ENCODE results near the gene HNF4A. TPM values are rescaled to one million over a fixed set of nuclear protein-coding genes. Genes with fewer than 3 reads are reported as not detected.

HNF4A gene
- polyA plus RNA-seq, 1 of the 3 experiments (the other 2 are of a cell fraction): not detected

GRCh38 chr20:44433751-44434538, 78.4 kb downstream of the HNF4A start:
- ChIA-PET POLR2A (no interaction called here), CTCF (interaction anchor here (0.8 kb wide), 1 partner anchor 50 kb away, joined by 3 read pairs; no protein-coding TSS in a partner anchor)
- H3K9ac ChIP-seq: no peak overlapping the region
- H3K27me3 ChIP-seq (ENCODE audit: insufficient read depth): no peaks in the 10 kb centered on the region; the same call in 1 of the 2 replicates
- peaks cover 0 to 6% of the 10 kb centered on the region in 2 experiments; a peak in 1 of 4 replicates for H3K4me1 ChIP-seq (ENCODE audit: control insufficient read depth in 1 of 2, insufficient read depth in 2 of 2, low read depth in 1 of 2, low read length in 1 of 2)
- H3K9me2 ChIP-seq: no peaks in the 10 kb centered on the region
- H3K4me2 ChIP-seq: no peak overlapping the region
- H3K79me2 ChIP-seq (ENCODE audit: insufficient read depth): no peaks in the 10 kb centered on the region
- no peaks in the 10 kb centered on the region for H3K9me3 ChIP-seq
- 79% methylated on average over 23 of the region's 24 CpGs for WGBS (ENCODE audit: low lambda C conversion rate)
- no peaks in the 10 kb centered on the region for H4K20me1 ChIP-seq (ENCODE audit: insufficient read depth)
- no peaks in the 10 kb centered on the region for H3K36me3 ChIP-seq (replicated peaks in 1 of 2; ENCODE audit: control insufficient read depth in 1 of 2, insufficient read depth in 2 of 2, low read length in 1 of 2)
- no peak overlapping the region for H3K27ac ChIP-seq (ENCODE audit: low read depth in 2 of 2, low read length in 1 of 2)
- H3K4me3 ChIP-seq (ENCODE audit: low read depth in 2 of 2, low read length in 1 of 2): no peak overlapping the region
- TF ChIP-seq FOSL2 (IDR thresholded peaks at IDR 0.05; ENCODE audit: borderline replicate concordance, low read depth) (no peak), YY1 (IDR thresholded peaks at IDR 0.05; ENCODE audit: low read depth) (no peak), PBX3 (IDR thresholded peaks at IDR 0.05) (no peak), CTCF (IDR thresholded peaks at IDR 0.05) (no peak), RAD21 (IDR thresholded peaks at IDR 0.05; ENCODE audit: low read length) (no peak), EP300 (IDR thresholded peaks at IDR 0.05; ENCODE audit: borderline replicate concordance in 1 of 2, low read depth in 1 of 2, low read length in 1 of 2) (no peak), TCF12 (IDR thresholded peaks at IDR 0.05) (no peak), MEF2A (IDR thresholded peaks at IDR 0.05; ENCODE audit: borderline replicate concordance, low read depth) (no peak)
- no peak overlapping the region for H2AFZ ChIP-seq (ENCODE audit: low read depth)
- no peaks in the 10 kb centered on the region for H3F3A ChIP-seq (replicated peaks; ENCODE audit: insufficient read depth)
- DNase-seq: no peak

- WGBS (ENCODE audit: low lambda C conversion rate): 64% methylated on average over 12 of the region's 12 CpGs
- no peak for DNase-seq
- Histone ChIP-seq H4K20me1 (ENCODE audit: insufficient read depth) (no peaks in the 10 kb centered on the region), H3F3A (replicated peaks; ENCODE audit: insufficient read depth) (no peaks in the 10 kb centered on the region), H3K4me2 (no peak overlapping the region), H3K9ac (no peak overlapping the region), H3K4me1 (ENCODE audit: control insufficient read depth in 1 of 2, insufficient read depth in 2 of 2, low read depth in 1 of 2, low read length in 1 of 2) (peaks cover 0 to 6% of the 10 kb centered on the region in 2 experiments; a peak in 1 of 4 replicates), H3K27me3 (ENCODE audit: insufficient read depth) (no peaks in the 10 kb centered on the region; the same call in 1 of the 2 replicates), H3K36me3 (replicated peaks in 1 of 2; ENCODE audit: control insufficient read depth in 1 of 2, insufficient read depth in 2 of 2, low read length in 1 of 2) (no peaks in the 10 kb centered on the region), H3K4me3 (ENCODE audit: low read depth in 2 of 2, low read length in 1 of 2) (no peak overlapping the region), H3K9me2 (no peaks in the 10 kb centered on the region), H3K9me3 (no peaks in the 10 kb centered on the region), H2AFZ (ENCODE audit: low read depth) (no peak overlapping the region), H3K79me2 (ENCODE audit: insufficient read depth) (no peaks in the 10 kb centered on the region), H3K27ac (ENCODE audit: low read depth in 2 of 2, low read length in 1 of 2) (no peak overlapping the region)
- ChIA-PET POLR2A (no interaction called here), CTCF (interaction anchor here (0.8 to 1.7 kb wide), 3 partner anchors 16 to 51 kb away, joined by 3 to 5 read pairs (median 4); no protein-coding TSS in a partner anchor)
- no peak for TF ChIP-seq EP300 (IDR thresholded peaks at IDR 0.05; ENCODE audit: borderline replicate concordance in 1 of 2, low read depth in 1 of 2, low read length in 1 of 2)
- no peak for TF ChIP-seq ELF1 (IDR thresholded peaks at IDR 0.05)
- no peak for TF ChIP-seq RAD21 (IDR thresholded peaks at IDR 0.05; ENCODE audit: low read length)
- TF ChIP-seq TCF12 (IDR thresholded peaks at IDR 0.05): no peak
- TF ChIP-seq, protein P1, sequence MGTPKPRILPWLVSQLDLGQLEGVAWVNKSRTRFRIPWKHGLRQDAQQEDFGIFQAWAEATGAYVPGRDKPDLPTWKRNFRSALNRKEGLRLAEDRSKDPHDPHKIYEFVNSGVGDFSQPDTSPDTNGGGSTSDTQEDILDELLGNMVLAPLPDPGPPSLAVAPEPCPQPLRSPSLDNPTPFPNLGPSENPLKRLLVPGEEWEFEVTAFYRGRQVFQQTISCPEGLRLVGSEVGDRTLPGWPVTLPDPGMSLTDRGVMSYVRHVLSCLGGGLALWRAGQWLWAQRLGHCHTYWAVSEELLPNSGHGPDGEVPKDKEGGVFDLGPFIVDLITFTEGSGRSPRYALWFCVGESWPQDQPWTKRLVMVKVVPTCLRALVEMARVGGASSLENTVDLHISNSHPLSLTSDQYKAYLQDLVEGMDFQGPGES (IDR thresholded peaks at IDR 0.05; ENCODE audit: low read depth, low read length): no peak
These were observed 80.3 kb downstream of the HNF4A start for GRCh38 chr20:44435630-44436335.
